Measurements from ENCODE around the gene ATP9A.
"Not testable (repeated sequence)": the region's sequence is repeated elsewhere in the genome, so short reads cannot be mapped to it uniquely, and the experiment has no call there.

The ATP9A gene

DNA sequence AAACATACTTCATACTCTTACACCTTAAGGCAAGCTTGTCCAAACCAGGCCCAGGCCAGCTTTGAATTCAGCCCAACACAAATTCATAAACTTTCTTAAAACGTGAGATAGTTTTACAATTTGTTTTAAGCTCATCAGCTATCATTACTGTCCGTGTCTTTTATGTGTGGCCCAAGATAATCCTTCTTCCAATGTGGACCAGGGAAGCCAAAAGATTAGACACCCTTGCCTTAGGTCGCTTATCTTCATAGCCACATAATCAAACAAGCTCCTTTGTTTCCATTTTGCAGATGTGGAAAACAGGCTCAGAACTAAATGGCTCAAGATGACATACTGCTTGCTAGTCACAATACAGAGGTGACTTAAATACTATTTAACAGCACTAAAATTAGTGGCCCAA is 28.1 kb upstream of the ATP9A start:
- no peak for DNase-seq

DNA sequence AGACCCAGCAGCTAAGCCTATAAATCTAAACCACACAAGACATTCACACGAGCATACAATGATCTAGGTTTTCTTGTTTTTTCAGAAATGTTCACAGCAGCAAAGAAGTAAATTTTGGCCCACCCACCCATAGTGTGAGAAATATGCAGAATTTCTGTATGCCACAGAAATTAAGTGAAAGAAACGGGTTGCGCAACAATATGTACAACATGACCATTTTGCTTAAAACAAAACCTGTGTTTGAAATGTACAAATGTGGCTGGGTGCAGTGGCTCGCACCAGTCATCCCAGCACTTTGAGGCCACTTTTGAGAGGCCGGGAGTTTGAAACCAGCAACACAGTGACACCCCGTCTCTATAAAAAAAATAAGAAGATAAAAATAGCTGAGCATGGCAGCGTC is 24.8 kb upstream of the ATP9A start:
- no peak for DNase-seq

DNA sequence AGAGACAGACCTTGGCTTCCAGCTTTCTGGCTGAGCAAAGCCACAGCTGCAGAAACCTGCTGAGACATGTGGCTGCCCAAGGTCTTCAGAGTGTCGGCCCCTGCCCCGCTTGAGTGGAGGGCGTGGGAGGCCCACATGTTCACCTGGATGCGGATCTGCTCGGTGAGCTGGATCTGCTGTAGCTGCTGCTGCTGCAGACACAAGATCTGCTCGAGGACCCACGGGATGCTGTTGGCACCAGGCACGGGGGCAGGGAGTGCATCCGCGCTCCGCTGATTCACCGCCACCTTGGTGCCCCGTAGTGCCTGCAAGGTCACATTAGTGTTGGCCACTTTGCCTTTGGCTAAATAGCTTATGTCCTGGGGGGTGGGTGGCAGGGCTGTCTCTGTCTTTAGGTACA is 23.4 kb upstream of the ATP9A start:
- DNase-seq, result no peak

DNA sequence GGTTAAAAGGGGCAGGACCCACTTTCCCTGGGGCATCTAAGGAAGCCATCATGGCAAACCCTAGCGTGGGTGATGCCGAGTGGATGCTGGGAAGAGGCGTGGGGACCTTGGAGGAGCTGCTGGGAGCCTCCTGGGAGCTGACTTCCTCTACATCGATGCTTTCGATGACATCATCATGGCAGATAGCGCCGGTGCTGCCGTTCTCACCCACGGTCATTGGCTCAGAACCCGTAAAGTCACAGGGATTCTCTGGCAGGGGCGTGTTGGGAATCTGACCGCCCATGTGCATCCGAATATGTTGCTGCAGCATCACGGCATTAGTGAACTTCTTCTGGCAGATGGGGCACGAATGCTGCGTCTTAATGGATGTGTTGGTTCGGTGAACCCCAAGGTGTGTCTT is 22.1 kb upstream of the ATP9A start:
- DNase-seq, result no peak

DNA sequence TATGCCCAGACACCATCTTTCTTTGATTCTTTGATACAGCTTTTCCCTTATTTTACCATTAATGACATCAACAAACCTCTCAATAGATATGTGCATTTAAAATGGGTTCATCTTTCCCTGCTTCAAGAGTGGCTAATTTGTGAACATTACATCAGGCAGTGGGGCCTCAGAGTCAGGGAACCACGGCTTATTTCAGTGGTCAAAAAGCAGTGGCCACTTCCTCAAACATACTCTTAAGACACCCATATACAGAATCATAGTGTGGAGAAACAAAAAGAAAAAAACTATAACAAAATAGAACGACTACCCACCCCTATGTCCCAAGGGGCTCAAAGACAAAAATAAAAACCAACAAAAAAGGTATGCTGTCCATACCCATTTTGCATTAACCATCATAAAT is 21.2 kb upstream of the ATP9A start:
- DNase-seq, result no peak

DNA sequence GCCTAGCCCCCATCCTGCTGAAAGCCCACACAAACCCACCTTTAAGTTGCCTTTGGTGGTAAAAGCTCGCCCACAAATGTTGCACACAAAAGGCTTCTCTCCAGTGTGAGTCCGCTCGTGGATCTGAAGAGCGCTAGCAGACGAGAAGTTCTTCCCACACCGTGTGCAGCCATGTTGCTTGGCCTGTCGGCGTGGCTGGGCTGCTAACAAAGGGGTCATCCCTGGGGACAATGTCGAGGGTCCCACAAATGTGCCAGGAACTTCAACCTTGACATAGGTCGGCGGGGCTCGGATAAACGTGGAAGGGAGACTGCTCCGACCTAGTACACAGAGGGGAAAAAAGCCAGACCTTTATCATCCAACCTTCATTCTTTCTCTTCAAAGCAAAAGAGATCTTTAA is 20.6 kb upstream of the ATP9A start:
- no peak for DNase-seq

DNA sequence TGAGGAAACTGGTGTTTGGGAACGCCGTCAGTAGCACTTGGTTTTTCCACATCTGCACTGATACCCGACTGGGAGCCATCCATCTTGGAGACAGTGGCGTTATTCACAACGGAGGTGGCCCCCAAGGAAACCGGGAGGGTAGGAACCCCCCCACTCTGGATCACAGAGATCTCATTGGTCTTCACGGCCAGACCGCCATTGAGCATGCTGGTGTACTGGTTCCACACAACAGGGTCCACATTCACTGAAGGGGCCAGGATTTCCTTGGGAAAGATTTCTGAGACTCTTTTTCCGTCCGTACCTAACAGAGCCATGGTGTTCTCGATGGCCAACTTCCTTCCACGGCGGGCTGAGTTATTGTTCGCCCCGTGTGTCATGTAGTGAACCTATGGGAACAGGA is 16.1 kb upstream of the ATP9A start:
- DNase-seq, result no peak

DNA sequence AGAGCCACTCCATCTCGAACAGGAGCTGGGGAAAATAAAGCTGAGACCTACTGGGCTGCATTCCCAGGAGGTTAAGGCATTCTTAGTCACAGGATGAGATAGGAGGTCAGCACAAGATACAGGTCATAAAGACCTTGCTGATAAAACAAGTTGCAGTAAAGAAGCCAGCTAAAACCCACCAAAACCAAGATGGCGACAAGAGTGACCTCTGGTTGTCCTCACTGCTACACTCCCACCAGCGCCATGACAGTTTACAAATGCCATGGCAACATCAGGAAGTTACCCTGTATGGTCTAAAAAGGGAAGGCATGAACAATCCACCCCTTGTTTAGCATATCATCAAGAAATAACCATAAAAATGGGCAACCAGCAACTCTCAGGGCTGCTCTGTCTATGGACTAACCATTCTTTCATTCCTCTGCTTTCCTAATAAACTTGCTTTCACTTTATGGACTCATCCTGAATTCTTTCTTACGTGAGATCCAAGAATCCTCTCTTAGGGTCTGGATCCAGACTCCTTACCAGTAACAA is 10.1 kb upstream of the ATP9A start:
- DNase-seq, result not testable (repeated sequence)

DNA sequence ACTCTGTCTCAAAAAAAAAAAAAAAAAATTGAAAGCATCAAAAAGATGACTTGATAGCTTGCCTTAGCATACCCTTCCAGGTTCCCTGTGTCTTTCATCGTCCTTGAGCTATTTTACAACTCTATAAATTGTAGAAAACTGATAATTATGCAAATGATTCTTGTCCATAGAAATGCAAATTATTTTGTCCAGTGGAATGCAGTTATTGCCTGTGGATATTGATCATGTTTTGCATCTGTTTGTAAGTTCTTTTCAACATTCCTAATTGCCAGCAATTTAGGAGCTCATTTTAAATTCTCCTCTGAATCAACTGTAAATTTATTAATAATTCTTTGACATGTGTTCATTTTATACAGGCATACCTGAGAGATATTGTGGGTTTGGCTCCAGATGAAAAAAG is 7.1 kb upstream of the ATP9A start:
- DNase-seq, result no peak

DNA sequence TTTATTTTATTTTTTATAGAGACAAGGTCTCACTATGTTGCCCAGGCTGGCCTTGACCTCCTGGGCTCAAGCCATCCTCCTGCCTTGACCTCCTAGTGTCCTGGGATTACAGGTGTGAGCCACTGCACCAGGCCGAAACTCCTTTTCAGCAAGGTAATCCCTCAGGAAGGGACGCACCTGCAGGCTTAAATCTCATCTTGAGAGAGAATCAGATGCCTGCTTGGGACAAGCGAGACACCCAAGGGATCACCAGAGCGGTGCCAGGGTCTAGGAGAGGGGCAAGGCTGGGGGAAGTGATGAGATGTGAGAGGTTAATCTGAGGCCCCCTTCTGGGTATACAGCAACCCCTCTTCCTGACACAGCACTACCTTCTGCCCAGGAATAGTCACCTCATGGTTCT is 4.0 kb upstream of the ATP9A start:
- DNase-seq, result no peak

DNA sequence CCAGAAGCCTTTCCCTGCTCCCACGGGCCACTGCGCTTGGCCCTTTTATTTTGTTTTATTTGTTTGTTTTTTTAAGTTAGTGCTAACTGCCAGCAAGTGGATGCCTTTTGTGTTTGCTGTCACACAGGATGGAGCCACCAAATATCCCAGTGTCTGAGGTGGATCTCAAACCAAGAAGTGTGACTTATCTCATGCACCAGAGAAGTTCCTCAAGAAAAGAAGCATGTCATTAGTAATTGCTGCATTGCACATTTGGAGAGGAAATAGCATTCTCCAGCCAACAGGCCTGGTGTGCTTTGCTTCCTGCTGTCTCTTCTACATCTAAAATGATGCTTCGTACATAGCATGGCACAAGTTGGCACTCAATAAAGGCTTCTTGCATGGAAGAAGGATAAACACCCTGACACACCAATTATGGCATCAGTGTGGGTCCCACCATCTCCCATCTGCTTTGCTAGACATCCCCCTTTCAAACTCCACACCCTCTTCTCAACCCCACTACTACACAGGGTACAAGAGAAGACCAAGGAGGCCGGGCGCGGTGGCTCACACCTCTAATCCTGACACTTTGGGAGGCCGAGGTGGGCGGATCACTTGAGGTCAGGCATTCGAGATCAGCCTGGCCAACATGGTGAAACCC is 1.9 kb upstream of the ATP9A start:
- no peak for DNase-seq

DNA sequence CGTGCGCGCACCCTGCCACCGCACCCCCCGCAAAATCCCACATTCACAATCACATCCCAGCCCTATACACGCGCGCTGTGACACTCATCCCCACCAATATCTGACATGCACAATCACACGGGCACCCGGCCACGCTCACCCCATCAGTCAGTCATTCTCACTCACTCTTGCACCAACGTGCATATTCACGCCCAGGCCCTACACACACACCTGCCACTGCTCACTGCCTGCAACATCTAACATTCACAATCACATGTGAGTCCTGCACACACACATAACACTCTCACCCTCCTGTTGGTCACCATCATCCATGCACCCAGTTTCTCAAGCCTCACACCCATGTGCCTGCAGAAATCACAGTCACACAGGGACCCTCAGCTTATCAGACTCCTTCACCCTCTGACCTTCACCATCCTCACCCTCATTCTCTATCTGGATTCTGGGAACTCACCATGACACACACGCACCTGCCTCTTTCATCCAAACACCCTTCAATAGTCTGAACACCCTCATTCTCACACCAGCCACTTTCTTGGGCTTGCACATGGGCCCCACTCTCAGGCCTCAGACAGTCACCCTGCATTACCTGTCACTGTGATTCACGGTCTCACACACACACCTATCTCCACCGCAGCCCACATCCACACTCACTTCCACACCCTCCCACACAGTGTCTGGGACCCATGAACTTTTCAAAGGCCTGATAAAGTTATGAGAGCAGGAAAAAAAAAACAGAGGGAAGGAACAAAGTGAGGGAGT is 748 bp upstream of the ATP9A start:
- DNase-seq, result no peak

DNA sequence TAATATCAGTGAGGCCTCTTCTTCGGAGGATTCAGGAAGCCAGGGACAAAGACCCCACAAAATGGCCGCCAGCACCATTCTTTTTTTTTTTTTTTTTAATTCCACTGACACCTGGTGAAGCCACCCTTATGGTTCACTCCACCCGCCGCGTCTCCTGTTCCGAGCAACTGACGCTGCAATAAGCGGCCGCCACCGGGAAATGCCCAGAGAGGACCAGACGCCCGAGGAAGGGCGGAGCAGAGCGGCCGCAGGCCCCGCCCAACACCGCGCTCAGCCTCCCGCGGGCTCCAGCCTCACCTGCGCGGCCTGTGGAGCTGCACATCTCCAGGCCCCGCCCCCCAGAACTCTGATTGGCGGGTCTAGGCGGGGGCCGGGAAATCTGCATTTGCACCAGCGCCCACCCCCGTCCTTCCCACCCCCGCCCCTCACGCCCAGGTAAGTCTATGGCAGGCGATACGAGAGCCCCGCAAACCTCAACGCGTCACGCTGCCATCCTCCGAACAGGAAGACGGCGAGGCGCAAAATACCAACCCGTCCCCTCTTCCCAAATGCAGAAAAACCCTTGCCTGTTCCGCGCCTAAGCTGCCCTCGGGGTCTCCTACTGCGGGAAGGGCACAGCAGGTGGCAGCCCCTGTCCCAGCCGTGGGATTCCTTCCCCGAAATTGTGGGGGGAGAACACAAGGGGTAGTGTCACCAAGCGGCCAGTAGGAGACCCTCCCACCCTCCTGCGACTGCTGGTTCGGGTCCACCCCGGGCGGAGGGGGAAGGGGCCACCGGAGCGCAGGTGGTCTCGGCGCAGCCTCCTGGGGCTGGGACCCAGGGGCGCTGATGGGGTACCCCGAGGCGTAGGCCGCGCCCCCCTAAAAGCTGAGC is 960 bp downstream of the ATP9A start:
- DNase-seq, result no peak

DNA sequence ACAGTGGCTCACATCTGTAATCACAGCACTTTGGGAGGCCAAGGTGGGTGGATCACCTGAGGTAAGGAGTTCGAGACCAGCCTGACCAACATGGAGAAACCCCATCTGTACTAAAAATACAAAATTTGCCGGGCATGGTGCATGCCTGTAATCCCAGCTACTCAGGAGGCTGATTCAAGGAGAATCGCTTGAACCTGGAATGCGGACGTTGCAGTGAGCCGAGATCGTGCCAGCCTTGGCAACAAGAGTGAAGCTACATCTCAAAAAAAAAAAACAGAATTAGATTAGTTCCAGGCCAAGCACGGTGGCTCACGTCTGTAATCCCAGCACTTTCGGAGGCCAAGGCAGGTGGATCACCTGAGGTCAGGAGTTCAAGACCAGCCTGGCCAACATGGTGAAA is 2.8 kb downstream of the ATP9A start:
- DNase-seq, result not testable (repeated sequence)

DNA sequence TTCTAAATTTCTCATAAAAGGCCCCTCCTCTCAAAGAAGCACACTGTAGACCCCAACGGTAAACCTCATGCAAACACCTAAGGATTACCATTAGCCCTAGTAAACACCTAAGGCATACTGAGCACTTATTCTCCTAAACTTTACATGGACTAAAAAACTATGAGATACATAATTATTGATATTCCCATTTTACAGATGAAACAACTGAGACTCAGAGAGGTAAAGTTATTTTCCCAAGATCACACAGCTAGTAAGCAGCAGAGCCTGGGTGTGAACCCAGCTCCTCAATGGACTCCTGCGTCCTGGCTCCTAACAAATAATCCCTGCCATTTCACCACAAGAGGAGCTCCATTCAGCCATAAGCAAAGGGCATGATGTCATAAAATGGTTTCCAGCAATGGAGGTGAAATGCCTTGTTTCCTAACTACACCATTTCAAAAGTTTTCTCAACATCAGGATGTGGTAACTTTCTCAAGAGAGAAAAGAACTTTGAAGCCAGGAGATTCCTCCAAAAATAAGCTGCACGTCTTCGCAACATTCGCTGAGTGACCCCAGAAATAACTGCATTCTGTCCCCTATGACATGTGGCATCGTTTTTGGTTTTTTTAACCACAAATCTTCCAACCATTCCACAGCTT is 4.1 kb downstream of the ATP9A start:
- no peak for DNase-seq

DNA sequence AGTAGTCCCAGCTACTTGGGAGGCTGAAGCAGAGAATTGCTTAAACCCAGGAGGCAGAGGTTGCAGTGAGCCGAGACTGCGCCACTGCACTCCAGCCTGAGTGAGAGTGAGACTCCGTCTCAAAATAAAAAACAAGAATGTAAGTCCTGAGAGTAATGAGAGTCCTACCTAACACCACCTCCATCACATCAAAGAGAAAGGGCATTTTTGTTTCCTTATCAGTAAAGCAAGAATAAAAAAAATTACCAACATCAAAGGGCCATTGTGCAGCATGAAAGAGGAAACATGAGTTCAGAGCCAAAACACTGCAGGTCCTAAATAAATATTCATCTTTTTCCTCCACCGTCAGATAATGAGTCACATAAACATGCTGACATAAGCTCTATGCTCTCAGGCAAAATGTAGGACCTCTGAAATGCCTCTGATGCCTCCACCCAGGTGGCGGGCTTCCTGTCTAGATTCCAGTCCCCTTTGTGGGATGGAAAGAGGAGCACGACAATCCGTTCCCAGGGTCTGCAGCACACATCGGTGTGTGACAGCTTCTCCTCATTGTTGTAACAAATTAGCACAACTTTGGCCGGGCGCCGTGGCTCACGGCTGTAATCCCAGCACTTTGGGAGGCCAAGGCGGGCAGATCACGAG is 7.2 kb downstream of the ATP9A start:
- DNase-seq, result no peak

DNA sequence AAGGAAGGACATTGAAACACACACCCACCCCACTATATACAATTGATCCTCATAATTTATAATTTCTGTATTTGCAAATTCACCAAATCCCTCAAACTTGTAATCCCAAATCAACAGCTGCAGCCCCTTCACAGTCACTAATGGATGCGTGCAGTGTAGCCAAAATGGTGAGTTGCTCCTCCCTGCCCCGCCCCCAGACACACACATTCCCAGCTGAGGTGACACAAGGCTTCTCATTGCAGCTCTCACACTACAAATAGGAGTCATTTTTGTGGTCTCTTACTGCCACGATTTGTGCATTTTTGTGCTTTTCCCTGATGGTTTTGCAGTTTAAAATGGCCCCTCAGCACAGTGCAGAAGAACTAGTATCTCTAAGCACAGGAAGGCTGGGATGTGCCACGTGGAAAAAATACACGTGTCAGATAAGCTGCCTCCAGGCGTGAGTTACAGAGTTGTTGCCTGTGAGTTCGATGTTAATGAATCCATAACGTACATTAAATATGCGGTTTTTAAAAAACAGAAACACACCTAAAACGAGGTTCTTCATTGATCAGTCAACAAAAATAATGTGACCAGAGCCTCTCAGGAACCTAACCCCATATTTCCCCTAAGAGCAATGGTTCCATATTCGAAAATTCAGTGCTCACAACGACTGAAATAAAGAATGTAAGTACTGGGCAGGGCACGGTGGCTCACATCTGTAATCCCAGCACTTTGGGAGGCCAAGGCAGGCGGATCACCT is 8.2 kb downstream of the ATP9A start:
- DNase-seq, result no peak

DNA sequence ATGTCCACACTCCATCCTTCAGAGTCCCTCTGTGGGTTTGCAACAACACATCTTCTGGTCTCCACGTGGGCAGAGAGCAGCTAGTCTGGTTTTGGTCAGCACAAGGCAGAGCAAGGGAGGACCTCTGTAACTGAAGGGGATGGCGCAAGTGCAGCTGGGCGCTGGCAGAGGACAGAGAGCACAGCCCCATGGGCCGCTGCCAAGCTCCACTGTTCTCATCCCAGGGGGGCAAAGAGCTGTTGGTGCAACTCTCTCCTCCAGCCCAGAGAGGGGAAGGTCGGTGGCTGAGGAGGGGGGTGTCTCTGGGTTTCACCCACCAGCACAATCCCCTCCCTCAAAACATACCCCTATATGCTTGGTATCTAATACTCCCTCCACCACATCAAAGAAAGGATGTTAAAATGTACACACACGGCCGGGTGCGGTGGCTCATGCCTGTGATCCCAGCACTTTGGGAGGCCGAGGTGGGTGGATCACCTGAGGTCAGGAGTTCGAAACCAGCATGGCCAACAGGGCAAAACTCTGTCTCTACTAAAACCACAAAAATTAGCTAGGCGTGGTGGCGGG is 9.1 kb downstream of the ATP9A start:
- no peak for DNase-seq

DNA sequence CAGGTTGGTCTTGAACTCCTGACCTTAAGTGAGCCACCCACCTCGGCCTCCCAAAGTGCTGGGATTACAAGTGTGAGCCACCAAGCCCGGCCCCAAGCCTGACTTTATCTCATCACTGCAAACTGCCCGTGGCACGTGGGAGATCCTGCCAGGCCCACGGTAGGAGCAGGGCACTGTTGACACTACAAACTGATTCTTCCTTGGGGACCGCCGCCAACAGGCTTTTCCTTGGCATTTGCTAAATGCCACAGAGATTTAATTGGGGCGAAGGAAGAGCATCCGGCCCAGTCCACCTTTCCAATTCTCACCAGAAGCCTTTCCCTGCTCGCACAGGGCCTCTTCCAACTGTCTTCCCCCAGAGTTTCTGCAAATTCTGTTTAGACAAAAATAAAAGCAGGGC is 11.0 kb downstream of the ATP9A start:
- no peak for DNase-seq

DNA sequence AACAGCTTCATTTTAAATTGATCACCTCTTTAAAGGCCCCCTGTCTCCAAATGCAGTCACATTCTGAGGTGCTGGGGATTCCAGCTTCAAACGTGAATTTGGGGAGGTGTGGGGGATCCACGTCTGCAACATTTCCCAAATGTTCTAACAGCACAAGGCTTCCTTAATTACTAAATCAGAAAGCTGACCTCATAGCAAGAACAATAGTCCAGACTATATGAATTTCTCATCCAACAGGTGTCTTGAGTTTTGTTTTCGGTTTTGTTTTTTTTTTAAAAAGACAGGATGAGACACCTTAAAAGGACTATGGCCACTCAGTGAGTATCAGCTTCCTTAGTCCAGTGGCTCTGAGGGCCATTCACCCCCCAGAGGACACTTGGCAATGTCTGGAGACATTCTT is 11.5 kb downstream of the ATP9A start:
- DNase-seq, result no peak

DNA sequence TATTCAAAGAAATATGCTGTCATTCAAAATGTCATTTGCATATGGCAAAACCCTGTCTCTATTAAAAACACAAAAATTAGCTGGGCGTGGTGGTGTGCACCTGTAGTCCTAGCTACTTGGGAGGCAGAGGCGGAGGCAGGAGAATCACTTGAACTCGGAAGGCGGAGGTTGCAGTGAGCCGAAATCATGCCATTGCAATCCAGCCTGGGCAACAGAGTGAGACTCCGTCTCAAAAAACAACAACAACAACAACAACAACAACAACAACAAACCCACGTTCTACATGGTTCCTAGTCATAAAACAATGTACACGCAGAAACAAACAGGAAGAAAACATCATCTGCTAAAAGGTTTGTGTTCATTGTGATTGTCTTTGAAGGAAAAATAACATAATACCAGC is 15.0 kb downstream of the ATP9A start:
- DNase-seq, result not testable (repeated sequence)
